Measurements from ENCODE around the gene RAB22A.
A peak's percentile ranks its signal among the peaks of the same experiment; 100 is the strongest.
"Not testable (repeated sequence)": the region's sequence is repeated elsewhere in the genome, so short reads cannot be mapped to it uniquely, and the experiment has no call there.

Gene RAB22A

GRCh38 chr20:58352468-58352867 lies 43.0 kb downstream of the RAB22A start:
- no peak for DNase-seq

- DNase-seq = no peak
Observed at GRCh38 chr20:58359441-58359840, 49.9 kb downstream of the RAB22A start.

GRCh38 chr20:58360936-58361335 lies 51.4 kb downstream of the RAB22A start:
- no peak for DNase-seq

- no peak for DNase-seq
Observed at GRCh38 chr20:58361481-58362205, 52.1 kb downstream of the RAB22A start.

- no peak for DNase-seq
Observed at GRCh38 chr20:58362206-58362516, 52.6 kb downstream of the RAB22A start.

GRCh38 chr20:58362970-58363369 lies 53.5 kb downstream of the RAB22A start:
- DNase-seq = no peak

GRCh38 chr20:58366866-58367265 lies 57.4 kb downstream of the RAB22A start:
- no peak for DNase-seq

GRCh38 chr20:58372806-58373205 lies 63.3 kb downstream of the RAB22A start:
- no peak for DNase-seq

- not testable (repeated sequence) for DNase-seq
Observed at GRCh38 chr20:58373296-58373695, 63.8 kb downstream of the RAB22A start.

- peak; percentile 42 to 85 for DNase-seq
Observed at GRCh38 chr20:58374027-58374850, 64.7 kb downstream of the RAB22A start.

GRCh38 chr20:58374906-58375758 lies 65.6 kb downstream of the RAB22A start:
- no peak for DNase-seq

- no peak for DNase-seq
Observed at GRCh38 chr20:58375759-58376352, 66.3 kb downstream of the RAB22A start.

- no peak for DNase-seq
Observed at GRCh38 chr20:58377017-58377416, 67.5 kb downstream of the RAB22A start.

- no peak for DNase-seq
Observed at GRCh38 chr20:58377766-58378401, 68.4 kb downstream of the RAB22A start.

GRCh38 chr20:58378704-58379103 lies 69.2 kb downstream of the RAB22A start:
- DNase-seq = no peak

GRCh38 chr20:58381627-58382026 lies 72.1 kb downstream of the RAB22A start:
- DNase-seq = no peak

GRCh38 chr20:58382096-58382495 lies 72.6 kb downstream of the RAB22A start:
- no peak for DNase-seq

GRCh38 chr20:58384821-58385220 lies 75.3 kb downstream of the RAB22A start:
- DNase-seq = no peak

- no peak for DNase-seq
Observed at GRCh38 chr20:58388028-58388601, 78.6 kb downstream of the RAB22A start.

- peak; percentile 95 to 99 for DNase-seq
Observed at GRCh38 chr20:58388882-58389323, 79.4 kb downstream of the RAB22A start, which contains the start of gene VAPB. Gene VAPB, plus strand, starts transcription at chr20:58389229. Its CDS starts 231 bp downstream, at chr20:58389460.

- DNase-seq = peak; percentile 42 to 52
Observed at GRCh38 chr20:58389324-58389967, 79.9 kb downstream of the RAB22A start.
